Nephron (organoid): ENCODE results near the gene MTHFD1L.

ENCODE experiments used
- H3K27ac Mint-ChIP-seq, 3 experiments: 2 replicates each; pipeline ENCODE4 v1.8.0; 2020; ENCODE audit warnings: mixed read lengths in 3 of 3, mild to moderate bottlenecking in 2 of 3, moderate library complexity in 1 of 3
- H3K27me3 Mint-ChIP-seq: 2 replicates; pipeline ENCODE4 v1.8.0; 2021; ENCODE audit warnings: low read depth, mild to moderate bottlenecking, moderate library complexity, mixed read lengths
- H3K36me3 Mint-ChIP-seq: 2 replicates; pipeline ENCODE4 v1.8.0; 2020; ENCODE audit warnings: low read depth, mixed read lengths
- H3K4me1 Mint-ChIP-seq: 2 replicates; pipeline ENCODE4 v1.8.0; 2020; ENCODE audit warnings: mixed read lengths
- H3K4me3 Mint-ChIP-seq, 3 experiments: 2 replicates each; pipeline ENCODE4 v1.8.0; 2020; ENCODE audit warnings: mild to moderate bottlenecking in 3 of 3, mixed read lengths in 3 of 3, moderate library complexity in 2 of 3
- H3K9me3 Mint-ChIP-seq: 2 replicates; pipeline ENCODE4 v1.8.0; 2020; ENCODE audit warnings: mixed read lengths
- CTCF ChIP-seq, 3 experiments: fragments of 200-600 bp; sonication (generic); IDR thresholded peaks; one replicate each; pipeline ENCODE4 v1.5.0; 2021; ENCODE audit warnings: antibody characterized with exemption in 3 of 3; ENCODE audit not compliant: unreplicated experiment in 3 of 3

The MTHFD1L gene

GRCh38 chr6:150932996-150933395 is 67.5 kb downstream of the MTHFD1L start:
- Mint-ChIP-seq H3K4me3 (no peak overlapping the region), H3K9me3 (no peaks in the 10 kb centered on the region), H3K4me1 (peaks cover 47% of the 10 kb centered on the region), H3K27ac (peak overlapping the region in 2 of 3 experiments; percentile 86 to 87), H3K27me3 (no peaks in the 10 kb centered on the region), H3K36me3 (peaks cover 28% of the 10 kb centered on the region)
- no peak for TF ChIP-seq CTCF (IDR thresholded peaks at IDR 0.05; ENCODE audit: unreplicated experiment in 3 of 3)

DNA sequence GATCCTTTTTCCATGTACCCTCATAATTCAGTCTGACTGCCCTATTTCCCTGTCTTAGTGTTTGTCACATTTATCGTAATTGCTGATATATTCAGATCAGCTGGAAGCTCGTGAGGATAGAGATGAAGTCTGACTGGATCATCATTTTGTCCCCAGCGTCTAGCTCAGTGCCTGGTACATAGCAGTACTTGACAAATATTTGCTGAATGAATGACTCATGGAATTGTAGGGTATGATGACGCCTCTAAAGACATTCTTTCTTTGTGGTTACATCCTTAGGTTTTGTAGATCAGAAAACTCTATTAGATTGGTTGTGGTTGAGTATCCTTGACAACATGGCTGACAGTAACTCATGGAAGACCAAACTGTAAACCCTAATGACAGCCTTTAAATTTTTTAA is 68.9 kb downstream of the MTHFD1L start:
- peaks cover 4% of the 10 kb centered on the region for H3K9me3 Mint-ChIP-seq
- peaks cover 42% of the 10 kb centered on the region for H3K36me3 Mint-ChIP-seq
- no peak overlapping the region for H3K27ac Mint-ChIP-seq
- peaks cover 48% of the 10 kb centered on the region for H3K4me1 Mint-ChIP-seq
- H3K27me3 Mint-ChIP-seq = no peaks in the 10 kb centered on the region
- TF ChIP-seq CTCF (IDR thresholded peaks at IDR 0.05; ENCODE audit: unreplicated experiment in 3 of 3) = no peak
- H3K4me3 Mint-ChIP-seq = no peak overlapping the region

GRCh38 chr6:150936021-150936555 is 70.6 kb downstream of the MTHFD1L start:
- Mint-ChIP-seq H3K27me3 (no peaks in the 10 kb centered on the region), H3K4me3 (no peak overlapping the region), H3K36me3 (peaks cover 52% of the 10 kb centered on the region), H3K4me1 (peaks cover 51% of the 10 kb centered on the region), H3K27ac (peak overlapping the region in 1 of 3 experiments; percentile 55), H3K9me3 (peaks cover 4% of the 10 kb centered on the region)
- TF ChIP-seq CTCF (IDR thresholded peaks at IDR 0.05; ENCODE audit: unreplicated experiment in 3 of 3) = no peak

DNA sequence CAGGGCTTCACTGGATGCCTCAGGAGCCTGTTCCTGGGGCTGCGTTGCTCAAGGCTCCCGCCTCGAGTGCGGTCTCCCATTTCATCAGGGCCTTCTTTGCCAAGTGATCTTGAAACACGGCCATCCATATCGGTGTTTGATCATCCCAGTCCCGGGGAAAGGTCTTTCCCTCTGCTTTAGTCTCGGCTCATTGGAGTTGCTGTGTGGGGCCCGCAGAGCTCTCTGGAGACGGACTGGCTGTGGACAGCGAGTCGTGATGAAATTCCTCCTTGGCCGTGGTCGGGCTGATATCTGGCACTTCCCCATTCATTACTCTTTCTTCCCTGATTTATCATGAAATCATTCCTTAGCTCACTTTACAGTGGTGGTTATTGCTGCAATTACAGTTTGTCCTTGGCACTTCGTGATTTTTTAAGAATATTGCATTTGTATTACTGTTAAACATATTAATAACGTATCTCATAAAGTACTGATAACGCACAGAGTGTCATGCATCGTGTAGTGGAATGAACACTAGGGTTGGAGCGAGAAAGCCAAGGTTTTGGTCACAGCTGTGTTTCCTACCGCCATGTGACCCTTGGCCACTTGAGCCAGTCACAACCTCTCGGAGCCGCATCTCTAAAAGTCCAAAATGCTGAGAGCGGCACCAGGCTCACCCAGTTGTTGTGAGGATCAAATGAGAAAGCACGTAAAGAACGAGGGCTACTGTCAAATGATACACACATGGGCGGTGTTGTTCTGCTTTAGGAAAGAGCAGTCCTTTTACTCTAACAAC is 71.8 kb downstream of the MTHFD1L start:
- Mint-ChIP-seq H3K27ac (peak overlapping the region in 2 of 3 experiments; percentile 55 to 63), H3K27me3 (no peaks in the 10 kb centered on the region), H3K9me3 (peaks cover 4% of the 10 kb centered on the region), H3K4me1 (peaks cover 55% of the 10 kb centered on the region), H3K4me3 (no peak overlapping the region), H3K36me3 (peaks cover 58% of the 10 kb centered on the region)
- no peak for TF ChIP-seq CTCF (IDR thresholded peaks at IDR 0.05; ENCODE audit: unreplicated experiment in 3 of 3)

- H3K27ac Mint-ChIP-seq = peak overlapping the region in 1 of 3 experiments; percentile 47
- TF ChIP-seq CTCF (IDR thresholded peaks at IDR 0.05; ENCODE audit: unreplicated experiment in 3 of 3) = no peak
- H3K4me3 Mint-ChIP-seq = no peak overlapping the region
- peaks cover 4% of the 10 kb centered on the region for H3K9me3 Mint-ChIP-seq
- H3K4me1 Mint-ChIP-seq = peaks cover 37% of the 10 kb centered on the region
- no peaks in the 10 kb centered on the region for H3K27me3 Mint-ChIP-seq
- peaks cover 49% of the 10 kb centered on the region for H3K36me3 Mint-ChIP-seq
Measured at GRCh38 chr6:150939399-150939798, 73.9 kb downstream of the MTHFD1L start.

DNA sequence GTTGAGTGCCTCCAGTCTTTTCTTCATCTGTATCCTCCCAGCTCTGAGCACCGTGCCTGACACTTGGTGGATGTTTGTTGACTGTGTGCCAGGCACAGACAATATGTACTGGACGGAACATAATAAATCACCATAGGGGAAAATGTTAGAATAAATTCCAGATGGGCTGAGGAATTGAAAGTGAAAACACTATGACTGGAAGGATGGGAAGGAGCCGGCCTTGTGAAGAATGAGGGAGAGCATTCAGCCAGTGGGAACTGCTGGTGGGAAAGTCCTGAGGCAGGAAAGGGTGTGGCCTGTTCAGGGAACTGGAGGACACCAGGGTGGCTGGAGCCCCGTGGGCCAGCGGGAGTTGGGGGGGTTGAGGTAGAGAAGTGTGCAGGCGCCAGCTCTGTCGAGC is 75.4 kb downstream of the MTHFD1L start:
- no peaks in the 10 kb centered on the region for H3K27me3 Mint-ChIP-seq
- H3K4me1 Mint-ChIP-seq = peaks cover 30% of the 10 kb centered on the region
- peak overlapping the region; percentile 25 to 64 (median 44) for H3K27ac Mint-ChIP-seq
- peaks cover 4% of the 10 kb centered on the region for H3K9me3 Mint-ChIP-seq
- peaks cover 45% of the 10 kb centered on the region for H3K36me3 Mint-ChIP-seq
- TF ChIP-seq CTCF (IDR thresholded peaks at IDR 0.05; ENCODE audit: unreplicated experiment in 3 of 3) = no peak
- no peak overlapping the region for H3K4me3 Mint-ChIP-seq
